Nephron (organoid): ENCODE results near the gene VWA1.

ENCODE experiments used
- H3K27ac Mint-ChIP-seq, 3 experiments: 2 replicates each; pipeline ENCODE4 v1.8.0; 2020; ENCODE audit warnings: mixed read lengths in 3 of 3, mild to moderate bottlenecking in 2 of 3, moderate library complexity in 1 of 3
- H3K27me3 Mint-ChIP-seq: 2 replicates; pipeline ENCODE4 v1.8.0; 2021; ENCODE audit warnings: low read depth, mild to moderate bottlenecking, moderate library complexity, mixed read lengths
- H3K36me3 Mint-ChIP-seq: 2 replicates; pipeline ENCODE4 v1.8.0; 2020; ENCODE audit warnings: low read depth, mixed read lengths
- H3K4me1 Mint-ChIP-seq: 2 replicates; pipeline ENCODE4 v1.8.0; 2020; ENCODE audit warnings: mixed read lengths
- H3K4me3 Mint-ChIP-seq, 3 experiments: 2 replicates each; pipeline ENCODE4 v1.8.0; 2020; ENCODE audit warnings: mild to moderate bottlenecking in 3 of 3, mixed read lengths in 3 of 3, moderate library complexity in 2 of 3
- H3K9me3 Mint-ChIP-seq: 2 replicates; pipeline ENCODE4 v1.8.0; 2020; ENCODE audit warnings: mixed read lengths
- TF ChIP-seq, protein P1 (sequence below), 3 experiments: fragments of 200-600 bp; sonication (generic); IDR thresholded peaks; one replicate each; pipeline ENCODE4 v1.5.0; 2021; ENCODE audit warnings: antibody characterized with exemption in 3 of 3; ENCODE audit not compliant: unreplicated experiment in 3 of 3

The VWA1 gene

DNA sequence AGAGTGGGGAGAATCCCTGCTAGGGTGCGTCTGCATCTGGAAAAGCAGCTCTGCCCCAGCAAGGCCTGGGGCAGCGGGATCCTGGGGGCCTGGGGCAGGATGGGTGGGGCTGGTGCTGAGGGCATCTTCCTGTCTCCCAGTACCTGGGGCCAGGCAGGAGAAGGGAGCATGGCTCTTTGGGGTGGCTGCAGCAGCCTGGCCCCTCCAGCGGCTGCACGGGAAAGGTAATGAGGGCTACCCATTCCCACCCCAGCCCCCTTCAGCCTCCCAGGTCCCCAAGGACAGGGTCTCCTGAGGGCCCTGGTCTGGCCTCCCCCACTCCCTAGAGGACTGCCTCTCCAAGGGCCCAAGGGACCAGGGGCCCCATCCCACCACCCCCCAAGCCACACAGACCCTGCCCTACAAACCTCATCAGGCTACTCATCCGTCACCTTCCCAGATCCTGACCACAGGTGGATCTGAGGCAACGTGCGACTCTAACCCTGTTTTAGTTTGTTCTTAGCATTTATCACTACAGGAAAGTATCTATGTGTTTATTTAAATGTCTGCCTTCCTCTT lies 13.5 kb upstream of the VWA1 start:
- TF ChIP-seq, protein P1, sequence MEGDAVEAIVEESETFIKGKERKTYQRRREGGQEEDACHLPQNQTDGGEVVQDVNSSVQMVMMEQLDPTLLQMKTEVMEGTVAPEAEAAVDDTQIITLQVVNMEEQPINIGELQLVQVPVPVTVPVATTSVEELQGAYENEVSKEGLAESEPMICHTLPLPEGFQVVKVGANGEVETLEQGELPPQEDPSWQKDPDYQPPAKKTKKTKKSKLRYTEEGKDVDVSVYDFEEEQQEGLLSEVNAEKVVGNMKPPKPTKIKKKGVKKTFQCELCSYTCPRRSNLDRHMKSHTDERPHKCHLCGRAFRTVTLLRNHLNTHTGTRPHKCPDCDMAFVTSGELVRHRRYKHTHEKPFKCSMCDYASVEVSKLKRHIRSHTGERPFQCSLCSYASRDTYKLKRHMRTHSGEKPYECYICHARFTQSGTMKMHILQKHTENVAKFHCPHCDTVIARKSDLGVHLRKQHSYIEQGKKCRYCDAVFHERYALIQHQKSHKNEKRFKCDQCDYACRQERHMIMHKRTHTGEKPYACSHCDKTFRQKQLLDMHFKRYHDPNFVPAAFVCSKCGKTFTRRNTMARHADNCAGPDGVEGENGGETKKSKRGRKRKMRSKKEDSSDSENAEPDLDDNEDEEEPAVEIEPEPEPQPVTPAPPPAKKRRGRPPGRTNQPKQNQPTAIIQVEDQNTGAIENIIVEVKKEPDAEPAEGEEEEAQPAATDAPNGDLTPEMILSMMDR (IDR thresholded peaks at IDR 0.05; ENCODE audit: unreplicated experiment in 3 of 3): no peak
- Mint-ChIP-seq H3K9me3 (no peaks in the 10 kb centered on the region), H3K27ac (peak overlapping the region; percentile 47 to 77 (median 76)), H3K27me3 (no peaks in the 10 kb centered on the region), H3K36me3 (no peaks in the 10 kb centered on the region), H3K4me1 (peaks cover 15% of the 10 kb centered on the region), H3K4me3 (no peak overlapping the region)

DNA sequence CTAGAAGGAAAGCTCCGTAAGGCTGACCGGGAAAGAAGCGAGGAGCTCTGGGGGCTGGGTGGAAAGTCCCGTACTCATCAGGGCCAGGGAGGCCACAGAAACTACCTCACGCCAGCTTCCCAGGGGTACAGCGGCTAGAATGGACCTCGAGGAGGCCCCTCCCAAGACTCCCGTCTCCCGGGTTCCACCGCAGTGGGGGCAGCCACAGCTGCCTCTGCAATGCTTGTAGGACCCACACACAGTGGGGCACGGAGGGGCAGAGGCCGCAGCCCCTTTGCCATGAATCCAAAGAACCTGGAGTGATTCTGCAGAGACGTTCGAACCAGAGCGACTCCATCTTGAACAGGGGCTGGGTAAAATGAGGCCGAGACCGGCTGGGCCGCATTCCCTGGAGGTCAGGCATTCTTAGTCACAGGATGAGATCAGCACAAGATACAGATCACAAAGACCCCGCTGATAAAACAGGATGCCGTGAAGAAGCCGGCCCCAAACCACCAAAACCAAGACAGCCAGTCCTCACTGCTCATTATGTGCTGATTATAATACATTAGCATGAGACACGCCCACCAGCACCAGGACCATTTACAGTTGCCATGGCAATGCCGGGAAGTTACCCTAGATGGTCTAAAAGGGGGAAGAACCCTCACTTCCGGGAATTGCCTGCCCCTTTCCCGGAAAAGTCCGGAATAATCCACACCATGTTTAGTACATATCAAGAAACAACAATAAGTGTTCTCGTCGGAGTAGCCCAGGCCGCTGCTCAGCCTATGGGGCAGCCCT lies 12.8 kb upstream of the VWA1 start:
- Mint-ChIP-seq H3K36me3 (no peaks in the 10 kb centered on the region), H3K4me3 (no peak overlapping the region), H3K9me3 (no peaks in the 10 kb centered on the region), H3K27ac (peak overlapping the region; percentile 47 to 77 (median 76)), H3K4me1 (peaks cover 12% of the 10 kb centered on the region), H3K27me3 (no peaks in the 10 kb centered on the region)
- TF ChIP-seq, protein P1 (IDR thresholded peaks at IDR 0.05; ENCODE audit: unreplicated experiment in 3 of 3): no peak

DNA sequence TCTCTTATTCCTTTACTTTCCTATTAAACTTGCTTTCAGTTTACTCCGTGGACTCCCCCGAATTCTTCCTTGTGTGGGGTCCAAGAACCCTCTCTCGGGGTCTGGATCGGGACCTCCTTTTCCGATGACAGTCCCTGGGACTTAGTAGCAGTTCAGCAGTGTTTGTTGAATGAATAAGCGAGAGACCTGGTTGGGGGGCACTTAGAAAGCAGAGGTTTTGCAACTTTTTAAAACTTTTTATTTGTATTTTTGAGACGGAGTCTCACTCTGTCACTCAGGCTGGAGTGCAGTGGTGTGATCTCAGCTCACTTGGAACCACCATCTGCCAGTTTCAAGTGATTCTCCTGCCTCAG lies 12.3 kb upstream of the VWA1 start:
- TF ChIP-seq, protein P1 (IDR thresholded peaks at IDR 0.05; ENCODE audit: unreplicated experiment in 3 of 3): no peak
- H3K27ac Mint-ChIP-seq: peak overlapping the region; percentile 15 to 55 (median 47)
- peaks cover 7% of the 10 kb centered on the region for H3K4me1 Mint-ChIP-seq
- no peaks in the 10 kb centered on the region for H3K9me3 Mint-ChIP-seq
- no peaks in the 10 kb centered on the region for H3K27me3 Mint-ChIP-seq
- no peaks in the 10 kb centered on the region for H3K36me3 Mint-ChIP-seq
- no peak overlapping the region for H3K4me3 Mint-ChIP-seq

DNA sequence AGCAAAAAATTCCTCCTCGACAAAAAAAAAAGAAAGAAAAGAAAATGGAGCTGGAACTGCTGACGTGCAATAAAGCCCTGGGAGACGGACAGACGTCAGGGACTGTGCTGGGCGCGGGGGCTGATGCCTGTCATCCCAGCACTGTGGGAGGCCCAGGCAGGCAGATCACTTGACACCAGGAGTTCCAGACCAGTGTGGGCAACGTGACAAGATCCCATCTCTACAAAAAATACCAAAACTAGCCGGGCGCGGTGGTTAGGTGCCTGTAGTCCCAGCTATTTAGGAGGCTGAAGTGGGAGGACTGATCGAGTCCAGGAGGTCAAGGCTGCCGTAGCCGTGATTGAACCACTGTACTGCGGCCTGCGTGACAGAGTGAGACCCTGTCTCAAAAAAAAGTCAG lies 10.8 kb upstream of the VWA1 start:
- Mint-ChIP-seq H3K36me3 (no peaks in the 10 kb centered on the region), H3K27me3 (no peaks in the 10 kb centered on the region), H3K27ac (peak overlapping the region; percentile 83 to 98 (median 91)), H3K4me3 (peak overlapping the region; percentile 53 to 72 (median 71)), H3K4me1 (peaks cover 9% of the 10 kb centered on the region), H3K9me3 (no peaks in the 10 kb centered on the region)
- TF ChIP-seq, protein P1 (IDR thresholded peaks at IDR 0.05; ENCODE audit: unreplicated experiment in 3 of 3): no peak

DNA sequence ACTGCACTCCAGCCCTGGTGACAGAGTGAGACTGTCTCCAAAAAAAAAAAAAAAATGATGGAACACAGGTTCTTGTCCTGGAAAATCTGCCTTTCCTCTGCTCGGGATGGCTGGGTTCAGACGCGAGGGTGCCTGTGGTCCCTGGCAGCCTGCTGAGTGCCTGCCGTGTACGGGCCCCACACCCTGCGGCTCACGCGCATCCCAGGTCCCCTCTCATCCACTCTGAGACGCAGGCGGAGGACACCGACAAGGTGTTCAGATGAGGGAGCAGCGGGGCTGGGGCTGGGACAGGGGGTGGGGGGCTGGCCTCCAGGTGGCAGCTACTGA lies 10.1 kb upstream of the VWA1 start:
- Mint-ChIP-seq H3K36me3 (no peaks in the 10 kb centered on the region), H3K4me1 (peaks cover 16% of the 10 kb centered on the region), H3K27ac (peak overlapping the region in 1 of 3 experiments; percentile 98), H3K27me3 (no peaks in the 10 kb centered on the region), H3K9me3 (no peaks in the 10 kb centered on the region), H3K4me3 (peak overlapping the region in 1 of 3 experiments; percentile 71)
- TF ChIP-seq, protein P1 (IDR thresholded peaks at IDR 0.05; ENCODE audit: unreplicated experiment in 3 of 3): no peak
